ENCODE results near the gene CCR6.
"Not testable (repeated sequence)": the region's sequence is repeated elsewhere in the genome, so short reads cannot be mapped to it uniquely, and the experiment has no call there.

CCR6 gene

DNA sequence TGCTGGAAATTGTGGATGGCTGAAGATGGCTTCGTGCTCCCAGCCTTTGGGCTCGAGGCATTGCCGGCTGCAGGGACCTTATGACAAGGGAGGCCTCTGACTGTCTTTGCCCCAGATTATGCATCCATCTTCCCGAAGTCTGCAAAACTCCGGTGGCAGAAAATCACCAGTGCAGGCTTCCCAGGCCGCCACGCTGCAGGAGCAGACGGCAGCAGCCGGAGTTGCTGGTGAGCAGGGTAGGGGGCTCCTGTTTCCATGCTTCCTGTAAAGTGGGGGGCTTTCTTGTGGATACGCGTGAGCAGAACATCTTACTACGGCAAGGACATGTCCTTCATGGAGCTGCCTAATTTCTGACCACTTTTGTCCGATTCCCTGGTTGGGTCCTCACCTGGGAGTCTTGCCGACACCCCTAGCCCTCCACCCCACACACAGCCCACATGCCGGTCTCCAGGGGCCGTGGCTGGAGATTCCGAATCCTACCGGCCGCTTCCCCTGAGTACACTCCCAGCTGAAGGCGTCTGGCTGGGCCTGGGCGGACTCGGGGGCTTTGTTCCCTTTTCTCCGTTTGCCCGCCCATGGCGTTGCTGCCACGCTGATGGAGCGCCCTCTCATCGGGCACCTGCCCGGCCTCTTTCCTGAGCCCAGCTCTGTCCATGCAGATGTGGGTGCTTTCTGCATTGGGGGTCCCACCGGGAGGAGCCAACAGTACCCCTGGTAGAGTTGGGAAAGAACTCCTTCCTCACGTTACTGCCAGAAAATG, 56.2 kb downstream of the CCR6 start:
- not testable (repeated sequence) for DNase-seq

DNA sequence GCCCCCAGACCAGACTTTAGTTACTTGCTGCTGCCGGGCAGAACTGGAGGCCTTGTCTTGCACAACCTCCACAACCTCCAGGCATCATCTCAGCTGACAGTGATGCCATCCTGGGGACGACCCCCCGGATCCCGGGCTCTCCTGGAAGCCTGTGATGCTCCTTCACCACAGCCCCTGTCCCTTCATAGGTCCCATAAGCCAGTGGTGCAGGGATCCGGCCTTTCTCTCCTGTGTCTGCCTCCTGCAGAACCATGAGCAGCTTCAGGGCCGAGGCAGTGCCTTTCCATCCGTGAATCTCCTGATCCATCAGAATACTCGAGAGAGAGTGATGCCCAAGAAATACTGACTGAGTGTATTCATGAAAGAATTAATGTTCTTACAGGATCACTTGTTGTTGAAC, 57.2 kb downstream of the CCR6 start:
- DNase-seq, result not testable (repeated sequence)

DNA sequence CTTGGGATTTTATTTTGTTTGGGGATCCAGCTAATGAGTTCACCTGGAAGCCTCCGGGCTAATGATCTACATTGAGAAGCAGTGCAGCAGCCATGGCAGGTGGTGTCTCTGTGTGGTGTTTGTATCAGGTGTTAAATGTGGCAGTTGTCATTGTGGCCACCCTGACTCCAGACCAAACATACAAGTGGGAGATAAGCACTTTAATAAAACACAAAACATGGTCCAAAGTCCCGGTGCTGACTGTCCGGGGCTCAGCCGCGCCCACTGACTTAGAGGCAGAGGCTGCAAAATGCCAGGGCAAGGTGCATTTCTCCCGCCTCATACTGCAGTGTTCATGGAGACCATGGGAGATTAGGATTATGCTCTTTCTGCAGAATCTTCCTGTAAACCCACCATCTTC, 58.5 kb downstream of the CCR6 start:
- not testable (repeated sequence) for DNase-seq

DNA sequence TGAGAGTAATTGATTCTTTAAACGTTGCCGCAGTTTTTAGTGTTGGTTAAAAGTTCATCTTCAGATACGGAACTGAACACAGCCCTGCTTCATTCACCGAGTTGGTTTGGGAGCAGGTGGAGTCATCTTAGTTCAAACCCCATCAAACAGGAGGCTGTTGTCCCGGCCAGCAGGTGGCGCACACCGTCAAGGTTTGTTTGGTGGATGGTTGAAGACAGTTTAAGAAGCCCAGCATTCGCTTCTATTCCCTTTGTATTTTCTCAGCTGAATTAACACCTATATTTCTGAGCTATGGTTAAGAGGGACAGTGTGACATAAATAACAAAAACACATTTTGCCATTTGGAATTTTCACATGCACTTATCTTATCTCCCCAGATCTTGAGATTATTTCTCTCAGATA, 60.0 kb downstream of the CCR6 start:
- DNase-seq, result not testable (repeated sequence)

DNA sequence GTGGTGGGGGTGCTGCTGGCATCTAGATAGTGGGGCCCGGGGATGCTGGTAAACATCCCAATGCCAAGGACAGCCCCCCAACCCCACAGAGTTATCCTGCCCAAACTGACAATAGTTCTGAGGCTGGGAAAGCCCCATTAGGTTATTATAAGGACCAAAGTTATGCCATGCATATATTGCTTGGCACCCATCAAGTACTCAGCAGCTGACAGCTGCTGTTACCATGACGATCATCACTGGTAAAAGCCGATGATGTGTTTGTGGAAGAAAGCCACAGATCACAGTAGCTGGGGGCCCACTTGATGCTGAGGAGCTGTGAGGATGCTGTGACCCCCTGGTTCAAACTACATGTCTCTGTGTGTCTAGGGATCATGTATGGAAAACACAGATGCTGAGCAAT, 62.2 kb downstream of the CCR6 start:
- not testable (repeated sequence) for DNase-seq

DNA sequence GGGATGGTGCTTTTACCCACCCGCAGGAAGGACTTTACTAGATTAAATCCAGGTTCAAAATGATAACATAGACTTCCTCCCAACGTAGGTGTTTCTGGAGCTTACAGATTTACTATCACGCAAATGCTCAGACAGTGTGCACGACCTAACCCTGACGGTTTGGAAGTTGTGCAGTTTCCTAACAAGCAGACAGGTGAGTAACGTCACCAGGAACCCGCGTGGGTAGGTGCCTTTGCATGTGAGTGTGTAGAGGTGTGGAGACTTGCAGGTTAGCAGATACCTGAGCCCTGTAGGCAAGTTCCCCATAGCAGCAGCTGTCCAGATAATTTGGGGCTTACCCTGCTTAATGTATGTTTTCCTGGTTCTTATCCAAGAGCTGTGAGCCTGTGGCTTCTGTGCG, 64.4 kb downstream of the CCR6 start:
- DNase-seq, result not testable (repeated sequence)
